Measurements from ENCODE around the gene PRICKLE4.

- TF ChIP-seq POLR2A (IDR thresholded peaks at IDR 0.05) (no peak), CTCF (IDR thresholded peaks at IDR 0.05) (no peak), EP300 (IDR thresholded peaks at IDR 0.05) (no peak)
Observed at GRCh38 chr6:41740366-41741162, 40.0 kb upstream of the PRICKLE4 start.

All from tibial nerve (tissue), 4 donors.